IPS-18a (cell line): ENCODE results near the gene GALNT1.

Source experiments
- H3K27ac ChIP-seq: one replicate; pipeline ENCODE4 v1.5.1; 2013; ENCODE audit warnings: low read length
- H3K27me3 ChIP-seq: one replicate; pipeline ENCODE4 v1.6.1; 2013; ENCODE audit warnings: mild to moderate bottlenecking, low read length; ENCODE audit not compliant: control insufficient read depth, insufficient read depth
- H3K36me3 ChIP-seq: one replicate; pipeline ENCODE4 v1.6.1; 2013; ENCODE audit warnings: low read depth, low read length; ENCODE audit not compliant: control insufficient read depth
- H3K4me1 ChIP-seq: one replicate; pipeline ENCODE4 v1.6.1; 2013; ENCODE audit warnings: low read depth, low read length; ENCODE audit not compliant: control insufficient read depth
- H3K4me3 ChIP-seq: one replicate; pipeline ENCODE4 v1.5.1; 2013; ENCODE audit warnings: low read length
- H3K9ac ChIP-seq: one replicate; pipeline ENCODE4 v1.6.1; 2013; ENCODE audit warnings: mild to moderate bottlenecking, low read length, moderate library complexity
- H3K9me3 ChIP-seq: one replicate; pipeline ENCODE4 v1.6.1; 2013; ENCODE audit warnings: low read depth, low read length; ENCODE audit not compliant: control insufficient read depth

The GALNT1 gene

GRCh38 chr18:35584735-35585134, 3.2 kb downstream of the GALNT1 start:
- Histone ChIP-seq H3K4me1 (peaks cover 20% of the 10 kb centered on the region), H3K36me3 (no peaks in the 10 kb centered on the region), H3K4me3 (no peak overlapping the region), H3K27me3 (peaks cover 10% of the 10 kb centered on the region), H3K9me3 (peaks cover 9% of the 10 kb centered on the region), H3K27ac (no peak overlapping the region), H3K9ac (no peak overlapping the region)

DNA sequence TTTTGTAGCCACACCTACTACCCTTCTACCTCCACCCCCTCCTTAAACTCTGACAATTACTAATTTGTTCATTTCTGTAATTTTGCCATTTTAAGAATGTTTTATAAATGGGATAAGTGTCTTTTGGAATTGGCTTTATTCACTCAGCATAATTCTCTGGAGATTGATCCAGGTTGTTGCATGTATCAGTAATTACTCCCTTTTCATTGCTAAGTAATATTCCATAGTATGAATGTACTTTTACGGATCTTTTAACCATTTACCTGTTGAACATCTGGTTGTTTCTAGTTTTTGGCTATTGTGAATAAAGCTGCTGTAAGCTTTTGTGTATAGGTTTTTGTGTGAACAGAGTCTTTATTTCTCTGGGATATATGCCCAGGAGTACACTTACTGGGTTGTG, 4.1 kb downstream of the GALNT1 start:
- peaks cover 9% of the 10 kb centered on the region for H3K9me3 ChIP-seq
- H3K4me1 ChIP-seq: peaks cover 20% of the 10 kb centered on the region
- no peak overlapping the region for H3K9ac ChIP-seq
- H3K27ac ChIP-seq: no peak overlapping the region
- H3K4me3 ChIP-seq: no peak overlapping the region
- peaks cover 1% of the 10 kb centered on the region for H3K27me3 ChIP-seq
- H3K36me3 ChIP-seq: no peaks in the 10 kb centered on the region

- Histone ChIP-seq H3K27me3 (no peaks in the 10 kb centered on the region), H3K4me1 (peaks cover 20% of the 10 kb centered on the region), H3K9ac (no peak overlapping the region), H3K4me3 (no peak overlapping the region), H3K36me3 (no peaks in the 10 kb centered on the region), H3K27ac (no peak overlapping the region), H3K9me3 (peaks cover 9% of the 10 kb centered on the region)
Observed at GRCh38 chr18:35588122-35588521, 6.6 kb downstream of the GALNT1 start.

DNA sequence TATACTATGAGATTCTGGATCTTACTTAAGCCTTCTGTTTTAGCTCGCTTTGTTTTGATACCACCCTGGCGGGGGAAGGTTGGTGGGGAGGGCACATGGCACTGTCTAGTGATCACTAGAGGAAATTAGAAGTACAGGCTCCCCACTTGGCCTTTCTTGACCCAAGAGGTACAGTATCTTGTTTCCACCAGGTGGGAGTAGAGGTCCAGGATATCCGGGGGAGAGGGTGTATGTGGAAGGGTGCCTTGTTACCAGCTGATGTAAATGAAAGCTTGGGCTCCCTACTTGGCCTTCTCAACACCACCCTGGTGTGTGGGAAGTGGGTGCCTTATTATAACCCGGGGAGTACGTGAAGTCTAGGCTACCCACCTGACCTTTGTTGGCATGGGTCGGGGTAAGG, 7.5 kb downstream of the GALNT1 start:
- Histone ChIP-seq H3K9me3 (peaks cover 9% of the 10 kb centered on the region), H3K4me1 (peaks cover 15% of the 10 kb centered on the region), H3K4me3 (no peak overlapping the region), H3K36me3 (no peaks in the 10 kb centered on the region), H3K27ac (no peak overlapping the region), H3K27me3 (no peaks in the 10 kb centered on the region), H3K9ac (no peak overlapping the region)

DNA sequence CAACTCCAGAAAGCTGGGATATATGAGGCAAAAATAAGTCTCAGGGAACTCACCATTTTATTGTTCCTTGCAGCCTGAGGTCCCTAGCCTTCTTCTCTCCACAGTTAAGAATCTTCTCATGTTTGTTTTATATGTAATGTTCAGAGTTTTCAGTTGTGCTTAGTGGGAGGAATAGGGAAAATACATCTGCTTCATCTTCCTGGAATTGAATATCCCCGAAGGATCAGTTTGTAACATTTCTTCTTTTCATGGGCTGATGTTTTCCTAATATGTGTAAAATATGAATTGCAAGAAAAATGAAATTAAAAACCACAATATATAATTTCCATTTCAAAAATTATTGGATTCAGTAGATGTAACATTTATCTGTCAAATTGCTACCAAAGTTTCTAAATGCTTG, 8.0 kb downstream of the GALNT1 start:
- peaks cover 8% of the 10 kb centered on the region for H3K9me3 ChIP-seq
- H3K9ac ChIP-seq: no peak overlapping the region
- no peaks in the 10 kb centered on the region for H3K27me3 ChIP-seq
- H3K27ac ChIP-seq: no peak overlapping the region
- H3K36me3 ChIP-seq: no peaks in the 10 kb centered on the region
- H3K4me3 ChIP-seq: no peak overlapping the region
- peaks cover 15% of the 10 kb centered on the region for H3K4me1 ChIP-seq

- H3K4me1 ChIP-seq: peaks cover 15% of the 10 kb centered on the region
- H3K27ac ChIP-seq: no peak overlapping the region
- H3K36me3 ChIP-seq: no peaks in the 10 kb centered on the region
- H3K27me3 ChIP-seq: no peaks in the 10 kb centered on the region
- H3K4me3 ChIP-seq: no peak overlapping the region
- H3K9me3 ChIP-seq: peaks cover 4% of the 10 kb centered on the region
- no peak overlapping the region for H3K9ac ChIP-seq
Observed at GRCh38 chr18:35590935-35591334, 9.4 kb downstream of the GALNT1 start.

- Histone ChIP-seq H3K27ac (no peak overlapping the region), H3K4me1 (peaks cover 15% of the 10 kb centered on the region), H3K36me3 (no peaks in the 10 kb centered on the region), H3K27me3 (no peaks in the 10 kb centered on the region), H3K4me3 (no peak overlapping the region), H3K9me3 (peaks cover 4% of the 10 kb centered on the region), H3K9ac (no peak overlapping the region)
Observed at GRCh38 chr18:35592298-35592697, 10.8 kb downstream of the GALNT1 start.

- Histone ChIP-seq H3K36me3 (no peaks in the 10 kb centered on the region), H3K9ac (no peak overlapping the region), H3K4me3 (no peak overlapping the region), H3K27me3 (no peaks in the 10 kb centered on the region), H3K27ac (no peak overlapping the region), H3K4me1 (peaks cover 15% of the 10 kb centered on the region), H3K9me3 (no peaks in the 10 kb centered on the region)
Observed at GRCh38 chr18:35593859-35594258, 12.3 kb downstream of the GALNT1 start.

GRCh38 chr18:35597758-35598157, 16.2 kb downstream of the GALNT1 start:
- no peaks in the 10 kb centered on the region for H3K36me3 ChIP-seq
- H3K9me3 ChIP-seq: peaks cover 2% of the 10 kb centered on the region
- no peaks in the 10 kb centered on the region for H3K27me3 ChIP-seq
- no peak overlapping the region for H3K9ac ChIP-seq
- no peaks in the 10 kb centered on the region for H3K4me1 ChIP-seq
- no peak overlapping the region for H3K4me3 ChIP-seq
- H3K27ac ChIP-seq: no peak overlapping the region

DNA sequence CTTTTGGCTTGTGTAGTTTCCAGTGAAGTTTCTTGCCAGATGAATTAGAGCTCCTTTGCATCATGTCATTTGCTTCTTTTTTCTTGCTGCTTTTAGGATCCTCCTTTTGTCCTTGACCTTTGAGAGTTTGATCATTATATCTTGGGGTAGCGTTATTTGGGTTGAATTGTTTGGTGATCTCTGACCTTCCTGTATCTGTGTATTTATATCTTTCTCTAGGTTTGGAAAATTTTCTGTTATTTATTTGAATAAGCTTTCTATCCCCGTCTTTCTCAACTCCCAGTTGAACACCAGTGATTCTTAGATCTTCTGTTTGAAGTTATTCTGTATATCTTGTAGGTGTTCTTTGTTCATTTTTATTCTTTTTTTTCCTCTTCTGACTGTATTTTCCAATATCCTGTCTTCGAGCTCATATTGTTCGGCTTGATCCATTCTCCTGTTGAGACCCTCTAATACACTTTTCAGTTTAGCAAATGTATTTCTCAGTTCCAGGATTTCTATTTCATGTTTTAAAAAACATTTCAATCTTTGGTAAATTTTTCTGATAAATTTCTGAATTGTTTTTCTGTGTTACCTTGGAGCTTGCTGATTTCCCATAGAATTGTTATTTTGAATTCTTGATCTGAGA, 20.8 kb downstream of the GALNT1 start:
- Histone ChIP-seq H3K4me1 (peaks cover 6% of the 10 kb centered on the region), H3K36me3 (no peaks in the 10 kb centered on the region), H3K27ac (no peak overlapping the region), H3K27me3 (no peaks in the 10 kb centered on the region), H3K9ac (no peak overlapping the region), H3K9me3 (peaks cover 2% of the 10 kb centered on the region), H3K4me3 (no peak overlapping the region)

- no peak overlapping the region for H3K9ac ChIP-seq
- peaks cover 2% of the 10 kb centered on the region for H3K9me3 ChIP-seq
- no peaks in the 10 kb centered on the region for H3K27me3 ChIP-seq
- H3K4me3 ChIP-seq: no peak overlapping the region
- H3K36me3 ChIP-seq: no peaks in the 10 kb centered on the region
- H3K27ac ChIP-seq: no peak overlapping the region
- peaks cover 9% of the 10 kb centered on the region for H3K4me1 ChIP-seq
Observed at GRCh38 chr18:35603008-35603407, 21.5 kb downstream of the GALNT1 start.

GRCh38 chr18:35603528-35603927, 22.0 kb downstream of the GALNT1 start:
- Histone ChIP-seq H3K9me3 (peaks cover 2% of the 10 kb centered on the region), H3K36me3 (no peaks in the 10 kb centered on the region), H3K9ac (no peak overlapping the region), H3K27ac (no peak overlapping the region), H3K27me3 (no peaks in the 10 kb centered on the region), H3K4me3 (no peak overlapping the region), H3K4me1 (peaks cover 9% of the 10 kb centered on the region)
